Measurements from ENCODE around the gene MCAM. TPM values are rescaled to one million over a fixed set of nuclear protein-coding genes. Genes with fewer than 3 reads are reported as not detected.

The MCAM gene
- total RNA-seq, 1 donor from 2014 or later, result 23.3 TPM

GRCh38 chr11:119330237-119330636 lies 13.3 kb upstream of the MCAM start:
- H3K36me3 Mint-ChIP-seq, result no peaks in the 10 kb centered on the region
- Histone ChIP-seq H3F3A (ENCODE audit: low read depth) (peaks cover 39% of the 10 kb centered on the region), H3K4me3 (no peak overlapping the region), H3K4me1 (peaks cover 33% of the 10 kb centered on the region), H2AFZ (replicated peaks) (no peak overlapping the region), H3K9ac (no peak overlapping the region), H3K9me3 (ENCODE audit: low read depth) (no peaks in the 10 kb centered on the region), H3K27me3 (no peaks in the 10 kb centered on the region), H3K4me2 (no peak overlapping the region), H3K79me2 (ENCODE audit: low read depth) (peaks cover 9% of the 10 kb centered on the region), H3K36me3 (no peaks in the 10 kb centered on the region), H3K27ac (no peak overlapping the region), H4K20me1 (ENCODE audit: low read depth) (peaks cover 1% of the 10 kb centered on the region)
- DNase-seq (ENCODE audit: low spot score), result no peak
- no peaks in the 10 kb centered on the region for H3K9me3 Mint-ChIP-seq
- H3K4me1 Mint-ChIP-seq, result peaks cover 27% of the 10 kb centered on the region
- H3K4me3 Mint-ChIP-seq, result no peak overlapping the region
- TF ChIP-seq EZH2 (IDR thresholded peaks at IDR 0.05), result no peak
- TF ChIP-seq CTCF (IDR thresholded peaks at IDR 0.05), result no peak
- TF ChIP-seq EZH2phosphoT487 (IDR thresholded peaks at IDR 0.05), result no peak
- no peak overlapping the region for H3K27ac Mint-ChIP-seq
- H3K27me3 Mint-ChIP-seq (ENCODE audit: insufficient read depth, low read depth), result peaks cover 7% of the 10 kb centered on the region

GRCh38 chr11:119329320-119329719 lies 12.4 kb upstream of the MCAM start:
- peaks cover 43% of the 10 kb centered on the region for H3F3A ChIP-seq (ENCODE audit: low read depth)
- no peak overlapping the region for H3K9ac ChIP-seq
- H3K27ac ChIP-seq, result no peak overlapping the region
- Mint-ChIP-seq H3K9me3 (no peaks in the 10 kb centered on the region), H3K27ac (no peak overlapping the region), H3K27me3 (ENCODE audit: insufficient read depth, low read depth) (peaks cover 10% of the 10 kb centered on the region), H3K36me3 (no peaks in the 10 kb centered on the region), H3K4me3 (no peak overlapping the region), H3K4me1 (peaks cover 25% of the 10 kb centered on the region)
- H4K20me1 ChIP-seq (ENCODE audit: low read depth), result no peaks in the 10 kb centered on the region
- no peaks in the 10 kb centered on the region for H3K27me3 ChIP-seq
- no peaks in the 10 kb centered on the region for H3K79me2 ChIP-seq (ENCODE audit: low read depth)
- DNase-seq (ENCODE audit: low spot score), result no peak
- H3K9me3 ChIP-seq (ENCODE audit: low read depth), result no peaks in the 10 kb centered on the region
- no peak overlapping the region for H3K4me3 ChIP-seq
- no peak overlapping the region for H3K4me2 ChIP-seq
- peaks cover 31% of the 10 kb centered on the region for H3K4me1 ChIP-seq
- no peak overlapping the region for H2AFZ ChIP-seq (replicated peaks)
- no peaks in the 10 kb centered on the region for H3K36me3 ChIP-seq
- no peak for TF ChIP-seq EZH2phosphoT487 (IDR thresholded peaks at IDR 0.05)
- TF ChIP-seq CTCF (IDR thresholded peaks at IDR 0.05), result no peak
- no peak for TF ChIP-seq EZH2 (IDR thresholded peaks at IDR 0.05)

- Histone ChIP-seq H3K4me2 (no peak overlapping the region), H3F3A (ENCODE audit: low read depth) (peaks cover 32% of the 10 kb centered on the region), H4K20me1 (ENCODE audit: low read depth) (no peaks in the 10 kb centered on the region), H3K79me2 (ENCODE audit: low read depth) (no peaks in the 10 kb centered on the region), H3K9me3 (ENCODE audit: low read depth) (no peaks in the 10 kb centered on the region), H2AFZ (replicated peaks) (peak overlapping the region; percentile 56), H3K27me3 (no peaks in the 10 kb centered on the region), H3K9ac (no peak overlapping the region), H3K4me1 (peaks cover 28% of the 10 kb centered on the region), H3K27ac (no peak overlapping the region), H3K36me3 (no peaks in the 10 kb centered on the region), H3K4me3 (no peak overlapping the region)
- no peak overlapping the region for H3K27ac Mint-ChIP-seq
- no peaks in the 10 kb centered on the region for H3K36me3 Mint-ChIP-seq
- peaks cover 8% of the 10 kb centered on the region for H3K27me3 Mint-ChIP-seq (ENCODE audit: insufficient read depth, low read depth)
- peak overlapping the region; percentile 42 for H3K4me3 Mint-ChIP-seq
- no peak for DNase-seq (ENCODE audit: low spot score)
- no peaks in the 10 kb centered on the region for H3K9me3 Mint-ChIP-seq
- no peak for TF ChIP-seq CTCF (IDR thresholded peaks at IDR 0.05)
- no peak for TF ChIP-seq EZH2 (IDR thresholded peaks at IDR 0.05)
- no peak for TF ChIP-seq EZH2phosphoT487 (IDR thresholded peaks at IDR 0.05)
- H3K4me1 Mint-ChIP-seq, result peaks cover 34% of the 10 kb centered on the region
Observed at GRCh38 chr11:119324189-119324588, 7.3 kb upstream of the MCAM start.

Measured in neural progenitor cell (in vitro differentiated cells).